HAP-1 (cell line): ENCODE measurements around the gene OR4C15.

Experiments used
- DNase-seq, 2 experiments: peaks; one replicate each; pipeline ENCODE4 v3.0.0-alpha.2; 2016 to 2020; ENCODE audit warnings: low spot score in 2 of 2
- H3K27me3 ChIP-seq: fragments of 250-450 bp; sonication (Bioruptor Pico); 2 replicates; pipeline ENCODE4 v1.5.1; 2020; ENCODE audit warnings: low read depth, mild to moderate bottlenecking, moderate library complexity
- H3K36me3 ChIP-seq: fragments of 250-450 bp; sonication (Bioruptor Pico); replicated peaks from 2 replicates; pipeline ENCODE4 v1.5.1; 2020; ENCODE audit warnings: mild to moderate bottlenecking
- H3K4me1 ChIP-seq: fragments of 250-450 bp; sonication (Bioruptor Pico); 2 replicates; pipeline ENCODE4 v1.5.1; 2020; ENCODE audit warnings: mild to moderate bottlenecking
- H3K4me3 ChIP-seq: fragments of 250-450 bp; sonication (Bioruptor Pico); 2 replicates; pipeline ENCODE4 v1.5.1; 2020; ENCODE audit warnings: mild to moderate bottlenecking, moderate library complexity
- H3K9me3 ChIP-seq: fragments of 250-450 bp; sonication (Bioruptor Pico); 2 replicates; pipeline ENCODE4 v1.5.1; 2020; ENCODE audit warnings: mild to moderate bottlenecking, moderate library complexity
- in situ Hi-C: fragments of 300-500 bp; cut with MboI; formaldehyde crosslinking; loops from 3 replicates; pipeline ENCODE4 v1.14.3; 2020; ENCODE audit warnings: low sequenced_read_pairs, inconsistent platforms, mixed read lengths

OR4C15 gene

DNA sequence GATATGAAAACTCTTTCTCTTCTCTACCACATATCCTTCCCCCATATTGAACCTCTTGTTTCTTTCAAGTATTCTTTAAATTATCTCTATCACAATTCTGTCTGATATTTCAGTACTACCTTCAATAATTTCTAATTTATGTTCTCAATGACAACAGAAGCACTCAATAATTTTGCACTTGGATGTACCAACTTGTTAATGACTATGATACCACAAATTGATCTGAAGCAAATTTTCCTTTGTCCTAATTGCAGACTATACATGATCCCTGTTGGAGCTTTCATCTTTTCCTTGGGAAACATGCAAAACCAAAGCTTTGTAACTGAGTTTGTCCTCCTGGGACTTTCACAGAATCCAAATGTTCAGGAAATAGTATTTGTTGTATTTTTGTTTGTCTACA lies at the start of gene OR4C15:
OR4C15 (plus strand) TSS at position 301 of the 400 bp plus-strand sequence; CDS start at position 301, 0 bp downstream.
- Histone ChIP-seq H3K27me3 (no peaks in the 10 kb centered on the region), H3K4me1 (no peaks in the 10 kb centered on the region), H3K9me3 (no peaks in the 10 kb centered on the region), H3K4me3 (no peak within 1 kb of the TSS), H3K36me3 (no peaks in the 10 kb centered on the region)
- in situ Hi-C loops = no loop called here
- DNase-seq = no peak

DNA sequence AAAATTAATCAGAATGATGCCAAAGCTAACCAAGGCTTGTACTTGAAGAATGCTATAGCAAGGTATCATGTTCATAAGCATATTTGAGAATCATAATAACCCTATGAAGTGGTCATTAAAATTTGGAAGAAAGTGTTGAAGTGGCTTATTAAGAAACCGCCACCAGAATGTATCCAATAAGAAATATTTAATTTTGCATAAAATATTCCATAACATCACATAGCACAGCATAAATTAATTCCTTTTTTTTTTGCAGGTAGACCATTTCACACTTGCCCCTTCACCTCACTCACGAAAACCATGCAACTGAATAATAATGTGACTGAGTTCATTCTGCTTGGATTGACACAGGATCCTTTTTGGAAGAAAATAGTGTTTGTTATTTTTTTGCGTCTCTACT lies 17.6 kb downstream of the OR4C15 start, which contains the start of gene OR4C16:
OR4C16 (plus strand) TSS at position 301 of the 400 bp plus-strand sequence; CDS start at position 301, 0 bp downstream.
- Histone ChIP-seq H3K27me3 (no peaks in the 10 kb centered on the region), H3K9me3 (no peaks in the 10 kb centered on the region), H3K4me1 (no peaks in the 10 kb centered on the region), H3K4me3 (no peak within 1 kb of the TSS), H3K36me3 (no peaks in the 10 kb centered on the region)
- no peak for DNase-seq
- in situ Hi-C loops = no loop called here

GRCh38 chr11:55572548-55572947 lies 18.3 kb downstream of the OR4C15 start:
- no peak overlapping the region for H3K4me3 ChIP-seq
- no peaks in the 10 kb centered on the region for H3K27me3 ChIP-seq
- H3K9me3 ChIP-seq = no peaks in the 10 kb centered on the region
- no peaks in the 10 kb centered on the region for H3K36me3 ChIP-seq
- no peaks in the 10 kb centered on the region for H3K4me1 ChIP-seq
- in situ Hi-C loops = no loop called here
- no peak for DNase-seq
